Activated T-cell treated with anti-CD3 and anti-CD28 coated beads, Interleukin-2, amount 50 U/mL, for 72 hours (primary cell): ENCODE results near the gene DYNC1LI1. TPM values are rescaled to one million over a fixed set of nuclear protein-coding genes. Genes with fewer than 3 reads are reported as not detected.

Experiments used
- ATAC-seq, 2 donors: fragments of 150-1000 bp; cut with Tn5 transposase; replicated peaks in 1 of 2; 2 replicates each; pipeline ENCODE4 v1.10.0; 2021; ENCODE audit warnings: moderate library complexity in 2 of 2, mild to moderate bottlenecking in 1 of 2
- DNase-seq, 2 donors: peaks; one replicate each; pipeline ENCODE4 v3.0.0; 2021 to 2022; ENCODE audit warnings: mixed read lengths in 1 of 2
- H3K27ac Mint-ChIP-seq: one replicate; pipeline ENCODE4 v1.8.0; 2022; ENCODE audit warnings: mild to moderate bottlenecking, moderate library complexity, mixed read lengths
- H3K27me3 Mint-ChIP-seq: one replicate; pipeline ENCODE4 v1.8.0; 2022; ENCODE audit warnings: low read depth, mixed read lengths
- H3K36me3 Mint-ChIP-seq, 2 donors: one replicate each; pipeline ENCODE4 v1.8.0; 2022; ENCODE audit warnings: mixed read lengths in 2 of 2, mild to moderate bottlenecking in 1 of 2; ENCODE audit not compliant: insufficient read depth in 2 of 2
- H3K4me1 Mint-ChIP-seq: one replicate; pipeline ENCODE4 v1.8.0; 2022; ENCODE audit warnings: low read depth, mixed read lengths
- H3K4me3 Mint-ChIP-seq, 2 donors: one replicate each; pipeline ENCODE4 v1.8.0; 2022; ENCODE audit warnings: mild to moderate bottlenecking in 2 of 2, mixed read lengths in 2 of 2, moderate library complexity in 2 of 2
- H3K9me3 Mint-ChIP-seq, 2 donors: one replicate each; pipeline ENCODE4 v1.8.0; 2022; ENCODE audit warnings: mixed read lengths in 2 of 2
- total RNA-seq, 2 donors: library from RNA; stranded (reverse); gene quantifications; one replicate each; pipeline ENCODE4 v1.2.3, GENCODE V29; 2022

DYNC1LI1 gene
- total RNA-seq, 2 donors from 2014 or later = 31.1 to 34.5 TPM

DNA sequence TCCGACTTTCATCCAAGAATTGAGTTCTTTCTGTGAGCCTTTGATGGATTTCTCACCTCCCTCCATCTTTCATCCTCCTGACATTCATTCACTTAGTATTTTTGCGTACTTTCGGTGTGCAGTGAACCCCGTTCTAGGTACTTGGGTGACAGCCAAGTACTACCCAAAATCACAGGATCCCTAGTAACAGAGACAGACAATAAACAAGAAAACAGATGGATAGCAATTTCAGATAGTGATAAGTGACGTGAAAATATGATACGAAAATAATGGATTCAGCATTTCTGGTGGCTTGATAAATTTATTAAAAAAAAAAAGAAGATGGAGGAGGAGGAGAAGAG, 67.7 kb downstream of the DYNC1LI1 start:
- H3K4me1 Mint-ChIP-seq = peaks cover 40% of the 10 kb centered on the region
- DNase-seq (no peak), ATAC-seq (peak; percentile 1 to 11)
- H3K36me3 Mint-ChIP-seq = peaks cover 2 to 4% of the 10 kb centered on the region in 2 donors
- H3K4me3 Mint-ChIP-seq = peak overlapping the region; percentile 96 to 98
- H3K27me3 Mint-ChIP-seq = no peaks in the 10 kb centered on the region
- H3K27ac Mint-ChIP-seq = peak overlapping the region; percentile 89
- no peaks in the 10 kb centered on the region for H3K9me3 Mint-ChIP-seq

DNA sequence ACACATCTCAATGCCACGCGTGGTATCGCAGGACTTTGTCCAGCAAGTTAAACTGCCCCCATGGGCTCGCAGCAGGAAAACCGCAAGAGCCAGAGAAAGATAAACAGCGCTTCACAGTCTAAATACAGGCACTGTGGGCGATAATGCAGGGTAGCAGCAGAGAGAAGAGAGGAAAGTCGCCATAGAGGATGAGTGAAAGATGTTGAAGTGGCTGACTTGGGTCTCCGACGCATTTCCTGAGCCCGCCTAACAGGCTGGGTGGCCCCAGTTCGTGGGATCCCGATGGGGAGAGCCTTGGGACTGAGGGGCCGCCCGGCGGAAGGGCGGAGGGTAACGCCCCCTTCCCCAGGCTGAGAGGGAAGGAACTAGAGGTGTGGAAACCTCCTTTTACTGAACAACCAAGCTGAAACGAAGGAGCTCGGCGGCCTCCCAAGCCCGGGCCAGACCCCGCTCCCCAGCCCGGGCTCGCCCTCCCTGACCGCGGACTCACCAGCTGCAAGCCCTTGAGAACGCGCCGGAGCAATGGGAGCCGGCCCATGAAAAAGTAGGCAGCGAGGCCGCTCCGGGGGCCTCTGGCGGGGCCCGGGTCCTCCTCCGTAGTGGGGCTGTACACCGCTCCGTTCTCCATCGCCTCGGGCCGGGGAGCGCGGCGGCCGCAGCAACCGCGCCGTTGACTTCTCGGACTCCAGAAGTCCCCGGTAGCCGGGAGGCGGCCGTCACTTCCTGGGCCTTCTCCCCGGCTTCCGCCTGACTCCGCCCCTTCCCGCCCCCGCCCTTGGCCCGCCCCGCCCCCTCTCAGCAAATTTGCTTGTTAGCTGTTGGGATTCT, 68.3 kb downstream of the DYNC1LI1 start, which contains the start of gene CMTM6:
Gene CMTM6 (minus strand): TSS at position 735 of the 828 bp plus-strand sequence. CDS start 107 bp downstream, at position 628.
- no peaks in the 10 kb centered on the region for H3K27me3 Mint-ChIP-seq
- H3K36me3 Mint-ChIP-seq = peaks cover 4 to 5% of the 10 kb centered on the region in 2 donors
- peaks cover 45% of the 10 kb centered on the region for H3K4me1 Mint-ChIP-seq
- H3K27ac Mint-ChIP-seq = peak within 1 kb of the TSS; percentile 94
- ATAC-seq = peak; percentile 90 to 92
- peak within 1 kb of the TSS; percentile 96 to 98 for H3K4me3 Mint-ChIP-seq
- peak; percentile 82 to 84 for DNase-seq
- no peaks in the 10 kb centered on the region for H3K9me3 Mint-ChIP-seq

DNA sequence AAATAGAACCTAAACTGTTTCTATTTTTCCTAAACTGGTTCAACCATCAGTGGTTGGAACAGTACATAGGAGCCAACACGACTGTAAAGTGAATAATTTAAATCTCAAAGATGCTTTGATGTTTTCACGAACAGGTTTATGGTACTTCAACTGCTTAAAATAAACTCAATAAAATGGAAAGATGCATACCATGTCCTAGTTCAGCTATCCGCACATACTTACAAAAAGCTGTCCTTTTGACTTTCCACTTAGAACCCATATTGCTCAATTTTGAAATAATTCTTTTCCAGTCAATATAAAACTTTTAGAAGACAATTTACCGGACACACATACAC, 68.9 kb downstream of the DYNC1LI1 start:
- no peaks in the 10 kb centered on the region for H3K27me3 Mint-ChIP-seq
- DNase-seq (no peak), ATAC-seq (no peak)
- peak overlapping the region; percentile 94 for H3K27ac Mint-ChIP-seq
- H3K4me1 Mint-ChIP-seq = peaks cover 48% of the 10 kb centered on the region
- H3K36me3 Mint-ChIP-seq = peaks cover 5 to 6% of the 10 kb centered on the region in 2 donors
- peak overlapping the region; percentile 96 to 98 for H3K4me3 Mint-ChIP-seq
- H3K9me3 Mint-ChIP-seq = no peaks in the 10 kb centered on the region

DNA sequence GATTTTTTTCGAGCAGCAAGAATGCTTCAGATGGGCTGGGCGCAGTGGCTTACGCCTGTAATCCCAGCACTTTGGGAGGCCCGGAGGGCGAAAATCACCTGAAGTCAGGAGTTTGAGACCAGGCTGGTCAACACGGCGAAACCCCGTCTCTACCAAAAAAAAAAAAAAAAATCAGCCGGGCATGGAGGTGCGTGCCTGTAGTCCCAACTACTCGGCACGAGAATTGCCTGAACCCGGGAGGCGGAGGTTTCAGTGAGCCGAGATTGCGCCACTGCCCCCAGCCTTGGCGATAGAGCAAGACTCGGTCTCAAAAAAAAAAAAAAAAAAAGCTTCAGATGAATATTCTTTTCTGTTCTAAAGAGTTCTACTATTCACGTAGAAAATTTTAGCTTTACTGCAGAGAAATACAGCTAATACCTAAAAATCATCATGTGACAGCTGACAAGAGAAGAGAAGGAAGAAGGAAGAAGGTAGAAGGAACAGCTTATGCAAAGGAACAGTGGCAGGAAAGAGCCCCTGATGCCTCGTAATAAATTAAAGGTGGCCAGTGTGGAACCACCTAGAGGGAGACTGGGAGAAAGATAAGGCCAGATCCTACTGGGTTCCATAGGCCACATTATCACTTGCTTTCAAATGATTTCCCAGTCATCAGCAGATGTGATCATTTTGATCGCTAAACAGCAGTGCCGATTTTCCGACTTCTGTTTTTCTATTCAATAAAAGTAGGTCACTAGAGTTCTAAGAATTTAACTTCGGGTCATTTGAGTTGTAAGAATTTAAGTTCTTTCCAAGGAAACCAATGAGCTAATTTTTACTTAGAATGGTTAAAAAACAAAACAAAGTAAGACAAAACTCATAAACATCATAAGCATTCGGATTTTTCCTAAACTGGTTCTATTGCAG, 69.5 kb downstream of the DYNC1LI1 start:
- H3K9me3 Mint-ChIP-seq = no peaks in the 10 kb centered on the region
- no peaks in the 10 kb centered on the region for H3K27me3 Mint-ChIP-seq
- H3K4me1 Mint-ChIP-seq = peaks cover 53% of the 10 kb centered on the region
- DNase-seq (no peak), ATAC-seq (no peak)
- H3K36me3 Mint-ChIP-seq = peaks cover 7 to 8% of the 10 kb centered on the region in 2 donors
- peak overlapping the region; percentile 96 to 98 for H3K4me3 Mint-ChIP-seq
- peak overlapping the region; percentile 94 for H3K27ac Mint-ChIP-seq

DNA sequence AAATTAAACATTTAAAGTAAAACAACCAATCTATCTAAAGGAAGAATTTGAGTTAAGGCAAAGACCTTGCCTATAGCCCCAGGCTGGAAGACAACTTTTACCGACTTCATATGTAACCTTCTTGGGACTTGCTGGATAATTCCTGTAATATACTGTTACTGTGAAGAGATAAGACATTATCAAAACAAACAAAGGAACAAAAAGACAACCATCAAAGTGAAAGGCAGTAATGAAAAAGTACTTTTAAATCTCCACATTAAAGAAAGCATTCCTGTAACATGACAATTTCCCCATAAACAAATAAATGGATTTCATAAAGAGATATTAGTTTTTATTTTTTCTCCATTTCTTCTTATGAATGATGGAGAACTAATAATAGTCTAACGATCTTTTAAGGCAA, 70.4 kb downstream of the DYNC1LI1 start:
- peak overlapping the region; percentile 96 to 98 for H3K4me3 Mint-ChIP-seq
- peak overlapping the region; percentile 91 for H3K27ac Mint-ChIP-seq
- no peak for DNase-seq
- H3K4me1 Mint-ChIP-seq = peaks cover 59% of the 10 kb centered on the region
- H3K36me3 Mint-ChIP-seq = peaks cover 7 to 8% of the 10 kb centered on the region in 2 donors
- H3K27me3 Mint-ChIP-seq = no peaks in the 10 kb centered on the region
- no peaks in the 10 kb centered on the region for H3K9me3 Mint-ChIP-seq
- ATAC-seq = no peak

DNA sequence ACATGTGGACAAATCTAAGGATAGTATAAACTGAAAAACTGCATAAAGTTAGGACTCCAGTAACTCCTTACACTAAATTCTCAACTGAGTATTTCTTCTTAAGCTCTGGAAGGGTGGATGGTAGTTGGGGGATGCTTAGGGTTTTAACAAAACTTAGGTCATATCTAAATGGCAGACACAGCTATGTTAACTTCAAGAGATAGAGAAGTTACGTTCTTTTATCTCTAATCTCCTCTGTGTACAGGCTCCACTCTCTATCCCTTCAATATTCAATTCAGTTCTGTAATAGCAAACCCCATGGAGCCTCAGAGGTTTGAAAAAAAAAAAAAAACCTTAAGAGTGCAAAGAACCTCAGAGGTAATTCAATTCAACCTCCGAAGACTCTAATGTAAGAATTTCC, 71.1 kb downstream of the DYNC1LI1 start:
- ATAC-seq (no peak), DNase-seq (no peak)
- peak overlapping the region in 1 of 2 donors; percentile 48 for H3K4me3 Mint-ChIP-seq
- H3K4me1 Mint-ChIP-seq = peaks cover 62% of the 10 kb centered on the region
- H3K9me3 Mint-ChIP-seq = no peaks in the 10 kb centered on the region
- no peaks in the 10 kb centered on the region for H3K27me3 Mint-ChIP-seq
- peak overlapping the region; percentile 63 for H3K27ac Mint-ChIP-seq
- peaks cover 7 to 8% of the 10 kb centered on the region in 2 donors for H3K36me3 Mint-ChIP-seq

DNA sequence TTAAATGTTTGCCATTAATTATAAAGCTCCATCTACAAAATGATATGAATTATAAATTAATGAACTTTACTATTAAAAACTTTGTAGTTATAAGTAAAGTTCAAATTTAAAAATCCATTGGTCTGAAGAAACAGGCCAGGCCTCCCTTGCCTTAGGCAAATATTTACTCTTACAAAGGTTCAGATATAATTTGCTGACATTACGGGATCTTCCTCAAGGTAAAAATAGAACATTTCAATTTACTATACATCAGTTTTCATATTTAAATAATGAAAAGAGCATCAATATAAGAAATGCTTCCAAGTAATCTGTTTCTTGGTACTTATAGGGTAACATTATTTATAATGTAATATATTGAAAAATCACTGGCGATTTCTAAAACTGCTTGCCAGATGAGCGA, 71.7 kb downstream of the DYNC1LI1 start:
- DNase-seq (no peak), ATAC-seq (no peak)

DNA sequence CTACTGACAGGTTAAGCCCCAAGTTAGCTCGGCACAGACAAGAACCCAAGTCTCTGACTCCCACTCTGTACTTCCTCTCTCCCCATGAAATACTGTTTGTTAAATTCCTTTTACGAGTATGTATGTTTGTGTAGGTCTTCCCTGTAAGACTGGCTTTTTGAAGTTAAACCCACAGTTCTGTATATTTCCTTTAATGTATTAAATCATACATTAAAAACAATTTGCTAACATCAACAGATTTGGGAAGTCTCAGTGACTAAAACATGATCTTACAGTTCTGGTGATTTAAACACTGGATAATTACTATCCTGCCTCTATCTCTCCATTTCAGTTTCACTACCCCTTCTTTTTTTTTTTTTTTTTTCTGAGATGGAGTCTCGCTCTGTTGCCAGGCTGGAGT, 72.4 kb downstream of the DYNC1LI1 start:
- peak overlapping the region in 1 of 2 donors; percentile 59 for H3K4me3 Mint-ChIP-seq
- no peaks in the 10 kb centered on the region for H3K9me3 Mint-ChIP-seq
- no peaks in the 10 kb centered on the region for H3K27me3 Mint-ChIP-seq
- no peak for ATAC-seq
- H3K27ac Mint-ChIP-seq = no peak overlapping the region
- H3K4me1 Mint-ChIP-seq = peaks cover 61% of the 10 kb centered on the region
- no peak for DNase-seq
- peaks cover 7 to 8% of the 10 kb centered on the region in 2 donors for H3K36me3 Mint-ChIP-seq

More for the DNA sequence above, 71.7 kb downstream of the DYNC1LI1 start:
- no peaks in the 10 kb centered on the region for H3K27me3 Mint-ChIP-seq
- no peaks in the 10 kb centered on the region for H3K9me3 Mint-ChIP-seq
- peaks cover 62% of the 10 kb centered on the region for H3K4me1 Mint-ChIP-seq
- H3K36me3 Mint-ChIP-seq = peaks cover 7 to 8% of the 10 kb centered on the region in 2 donors
- H3K4me3 Mint-ChIP-seq = no peak overlapping the region
- H3K27ac Mint-ChIP-seq = no peak overlapping the region

DNA sequence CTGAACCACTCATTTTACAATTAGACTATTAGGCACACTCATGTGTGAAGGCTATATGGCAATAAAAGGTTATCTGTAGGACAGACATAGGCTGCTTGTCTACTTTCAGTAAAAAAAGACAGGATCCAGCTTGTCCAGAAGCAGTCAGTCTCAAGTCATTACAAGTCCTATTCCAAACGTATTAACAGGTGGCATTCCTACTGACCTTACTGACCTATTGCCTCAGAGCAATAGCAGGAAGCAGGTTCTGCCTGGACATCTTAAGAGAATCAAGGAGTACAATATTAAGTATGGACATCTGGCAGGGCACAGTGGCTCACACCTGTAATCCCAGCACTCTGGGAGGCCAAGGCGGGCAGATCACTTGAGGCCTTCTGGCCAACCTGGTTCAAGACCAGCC, 75.0 kb downstream of the DYNC1LI1 start:
- no peak for ATAC-seq
- Mint-ChIP-seq H3K27me3 (no peaks in the 10 kb centered on the region), H3K9me3 (no peaks in the 10 kb centered on the region), H3K27ac (no peak overlapping the region), H3K4me3 (peak overlapping the region in 1 of 2 donors; percentile 26), H3K4me1 (peaks cover 41% of the 10 kb centered on the region), H3K36me3 (peaks cover 7 to 8% of the 10 kb centered on the region in 2 donors)
- DNase-seq = no peak

DNA sequence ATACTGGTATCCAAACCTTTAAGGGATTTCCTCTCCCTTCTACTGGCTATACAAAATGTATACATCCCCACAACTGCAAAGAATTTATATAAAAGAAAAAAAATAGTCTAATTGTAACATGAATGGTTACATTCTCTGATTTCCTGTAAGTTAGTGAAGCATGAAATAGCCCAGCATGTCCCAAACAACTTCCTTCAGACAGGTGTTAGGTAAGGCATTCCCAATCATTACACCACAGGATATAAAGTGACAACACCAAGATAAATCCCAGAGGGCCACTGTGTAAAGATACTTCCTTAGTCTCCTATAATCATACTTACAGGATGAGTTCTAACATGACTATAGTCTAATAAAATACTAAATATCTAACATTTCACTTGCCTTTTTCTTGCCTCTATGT, 75.6 kb downstream of the DYNC1LI1 start:
- no peak overlapping the region for H3K27ac Mint-ChIP-seq
- no peak for ATAC-seq

DNA sequence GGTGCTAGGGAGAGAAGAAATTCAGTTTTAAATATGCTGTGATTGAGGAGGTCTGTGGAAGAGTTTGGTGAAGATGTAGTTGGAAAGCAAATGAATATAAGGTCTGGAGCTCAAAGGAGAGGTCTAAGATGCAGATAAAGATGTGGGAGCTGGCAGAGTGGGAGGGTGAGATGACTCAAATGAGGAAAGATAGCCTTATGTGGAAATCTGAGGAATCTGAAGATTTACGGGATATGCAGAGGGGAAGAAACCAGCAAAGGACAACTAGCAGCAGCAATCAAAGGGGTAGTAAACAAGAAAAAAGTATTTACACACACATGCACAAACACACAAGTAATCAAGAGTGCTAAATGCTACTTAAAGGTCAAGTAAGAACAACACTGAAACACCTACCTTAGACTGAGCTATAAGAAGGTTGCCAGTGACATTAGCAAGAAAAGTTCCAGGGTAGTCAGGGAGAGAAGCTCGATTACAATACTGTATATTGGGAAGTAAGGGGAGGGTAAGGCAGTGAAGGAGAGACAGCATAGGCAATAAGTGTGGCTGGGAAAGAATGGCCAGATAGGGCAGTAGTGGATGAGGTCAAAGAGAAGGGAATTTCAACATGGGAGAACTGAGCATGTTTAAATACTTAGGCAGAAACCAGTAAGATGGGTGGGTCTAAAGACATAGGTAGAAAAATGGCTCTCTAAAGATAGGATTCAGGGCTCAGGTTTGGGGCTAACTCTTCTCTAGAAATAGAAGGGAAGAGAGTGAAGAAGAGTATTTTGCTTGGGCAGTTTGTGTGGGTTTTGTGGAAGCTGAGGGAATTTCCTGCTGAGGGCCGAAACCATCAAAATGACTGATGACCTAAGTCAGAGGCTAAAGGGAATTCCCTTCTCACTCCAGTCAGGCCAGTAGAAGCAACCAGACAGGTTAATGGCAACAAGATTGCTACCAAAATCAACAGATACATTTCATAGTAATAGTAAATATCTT, 76.9 kb downstream of the DYNC1LI1 start:
- peaks cover 5 to 8% of the 10 kb centered on the region in 2 donors for H3K36me3 Mint-ChIP-seq
- no peaks in the 10 kb centered on the region for H3K27me3 Mint-ChIP-seq
- no peaks in the 10 kb centered on the region for H3K9me3 Mint-ChIP-seq
- ATAC-seq = peak; percentile 76 to 80
- DNase-seq = peak; percentile 31 to 40
- peaks cover 27% of the 10 kb centered on the region for H3K4me1 Mint-ChIP-seq
- H3K27ac Mint-ChIP-seq = no peak overlapping the region
- H3K4me3 Mint-ChIP-seq = no peak overlapping the region

More for the DNA sequence above, 75.6 kb downstream of the DYNC1LI1 start:
- Mint-ChIP-seq H3K4me1 (peaks cover 36% of the 10 kb centered on the region), H3K4me3 (peak overlapping the region in 1 of 2 donors; percentile 26), H3K27me3 (no peaks in the 10 kb centered on the region), H3K9me3 (no peaks in the 10 kb centered on the region), H3K36me3 (peaks cover 5 to 8% of the 10 kb centered on the region in 2 donors)
- no peak for DNase-seq

DNA sequence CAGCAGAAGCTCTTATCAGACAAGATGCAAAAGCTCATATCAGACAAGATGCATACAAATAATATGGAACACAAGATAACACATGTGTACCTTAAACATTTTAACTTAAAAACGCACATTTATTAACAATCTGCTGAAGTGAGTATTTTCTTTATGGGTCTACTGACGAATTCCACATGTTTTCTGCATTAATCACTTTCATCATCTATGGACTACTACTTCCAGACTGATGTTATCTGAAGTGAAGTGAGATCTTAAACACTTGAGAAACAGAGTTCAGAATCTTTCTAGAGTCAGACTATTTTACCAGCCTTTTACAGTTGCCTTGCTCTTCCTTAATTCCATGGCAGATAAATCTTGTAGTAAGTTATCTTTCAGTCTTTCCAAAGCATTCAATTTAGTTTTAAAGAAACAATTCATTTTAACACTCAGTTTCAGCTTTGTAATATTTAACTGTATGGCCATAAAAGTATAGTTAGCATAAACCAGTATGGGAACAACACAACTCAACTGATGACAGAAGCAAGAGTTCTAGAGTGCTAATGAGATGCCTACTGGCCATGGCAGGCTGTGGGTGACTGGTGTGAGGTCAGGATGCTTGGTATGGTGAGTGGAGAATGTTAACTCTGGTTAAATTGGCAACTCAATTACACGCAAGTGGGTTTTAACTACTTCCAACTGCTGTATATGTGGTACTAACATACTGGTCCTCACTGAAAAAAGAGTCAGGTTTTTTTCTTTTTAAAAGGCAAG, 77.8 kb downstream of the DYNC1LI1 start:
- H3K27ac Mint-ChIP-seq = no peak overlapping the region
- H3K27me3 Mint-ChIP-seq = no peaks in the 10 kb centered on the region
- peaks cover 21% of the 10 kb centered on the region for H3K4me1 Mint-ChIP-seq
- no peaks in the 10 kb centered on the region for H3K9me3 Mint-ChIP-seq
- no peak overlapping the region for H3K4me3 Mint-ChIP-seq
- peaks cover 3 to 15% of the 10 kb centered on the region in 2 donors for H3K36me3 Mint-ChIP-seq
- peak in 1 of 2 donors; percentile 35 for ATAC-seq
- DNase-seq = no peak
